ENCODE measurements around the gene PSME4. TPM values are rescaled to one million over a fixed set of nuclear protein-coding genes. Genes with fewer than 3 reads are reported as not detected.

Gene PSME4
- 10 to 100 TPM; 42.6 to 45.0 (median 43.7) TPM for total RNA-seq

GRCh38 chr2:53970724-53971602 lies at the start of gene PSME4:
Gene PSME4 (minus strand): TSS chr2:53970993. CDS start chr2:53970784, 209 bp downstream.
- H3K36me3 Mint-ChIP-seq (ENCODE audit: insufficient read depth), result peaks cover 15% of the 10 kb centered on the region
- peak; percentile 93 for DNase-seq
- ATAC-seq, result peak; percentile 88 to 92
- peaks cover 53% of the 10 kb centered on the region for H3K4me1 Mint-ChIP-seq (ENCODE audit: low read depth)
- H3K27me3 Mint-ChIP-seq (ENCODE audit: low read depth), result no peaks in the 10 kb centered on the region
- no peaks in the 10 kb centered on the region for H3K9me3 Mint-ChIP-seq
- peak within 1 kb of the TSS; percentile 91 for H3K4me3 Mint-ChIP-seq

GRCh38 chr2:54015798-54016699 lies 45.3 kb upstream of the PSME4 start:
- no peak for DNase-seq
- Mint-ChIP-seq H3K9me3 (peaks cover 5% of the 10 kb centered on the region), H3K27me3 (ENCODE audit: low read depth) (no peaks in the 10 kb centered on the region), H3K4me1 (ENCODE audit: low read depth) (peaks cover 32% of the 10 kb centered on the region), H3K4me3 (no peak overlapping the region), H3K36me3 (ENCODE audit: insufficient read depth) (peaks cover 13% of the 10 kb centered on the region)
- ATAC-seq, result no peak

- DNase-seq (no peak), ATAC-seq (no peak)
- peaks cover 8% of the 10 kb centered on the region for H3K36me3 Mint-ChIP-seq (ENCODE audit: insufficient read depth)
- H3K9me3 Mint-ChIP-seq, result no peaks in the 10 kb centered on the region
- peaks cover 32% of the 10 kb centered on the region for H3K4me1 Mint-ChIP-seq (ENCODE audit: low read depth)
- no peaks in the 10 kb centered on the region for H3K27me3 Mint-ChIP-seq (ENCODE audit: low read depth)
- peak overlapping the region; percentile 52 for H3K4me3 Mint-ChIP-seq
Observed at GRCh38 chr2:54013996-54014395, 43.2 kb upstream of the PSME4 start.

- ATAC-seq (no peak), DNase-seq (no peak)
- Mint-ChIP-seq H3K27me3 (ENCODE audit: low read depth) (no peaks in the 10 kb centered on the region), H3K4me3 (no peak overlapping the region), H3K4me1 (ENCODE audit: low read depth) (peaks cover 32% of the 10 kb centered on the region), H3K9me3 (no peaks in the 10 kb centered on the region), H3K36me3 (ENCODE audit: insufficient read depth) (peaks cover 4% of the 10 kb centered on the region)
Observed at GRCh38 chr2:54012538-54013141, 41.8 kb upstream of the PSME4 start.

- H3K9me3 Mint-ChIP-seq, result no peaks in the 10 kb centered on the region
- DNase-seq, result no peak
- H3K36me3 Mint-ChIP-seq (ENCODE audit: insufficient read depth), result peaks cover 2% of the 10 kb centered on the region
- no peak overlapping the region for H3K4me3 Mint-ChIP-seq
- H3K27me3 Mint-ChIP-seq (ENCODE audit: low read depth), result no peaks in the 10 kb centered on the region
- H3K4me1 Mint-ChIP-seq (ENCODE audit: low read depth), result peaks cover 25% of the 10 kb centered on the region
- no peak for ATAC-seq
Observed at GRCh38 chr2:54009549-54009948, 38.8 kb upstream of the PSME4 start.

- Mint-ChIP-seq H3K4me1 (ENCODE audit: low read depth) (peaks cover 14% of the 10 kb centered on the region), H3K4me3 (no peak overlapping the region), H3K36me3 (ENCODE audit: insufficient read depth) (peaks cover 2% of the 10 kb centered on the region), H3K27me3 (ENCODE audit: low read depth) (no peaks in the 10 kb centered on the region), H3K9me3 (no peaks in the 10 kb centered on the region)
- ATAC-seq (no peak), DNase-seq (no peak)
Observed at GRCh38 chr2:54008439-54008838, 37.6 kb upstream of the PSME4 start.

GRCh38 chr2:54000524-54000923 lies 29.7 kb upstream of the PSME4 start:
- Mint-ChIP-seq H3K36me3 (ENCODE audit: insufficient read depth) (no peaks in the 10 kb centered on the region), H3K9me3 (no peaks in the 10 kb centered on the region), H3K4me3 (no peak overlapping the region), H3K4me1 (ENCODE audit: low read depth) (peaks cover 2% of the 10 kb centered on the region), H3K27me3 (ENCODE audit: low read depth) (no peaks in the 10 kb centered on the region)
- DNase-seq, result no peak
- ATAC-seq, result no peak

- Mint-ChIP-seq H3K4me3 (no peak overlapping the region), H3K27me3 (ENCODE audit: low read depth) (no peaks in the 10 kb centered on the region), H3K9me3 (no peaks in the 10 kb centered on the region), H3K36me3 (ENCODE audit: insufficient read depth) (no peaks in the 10 kb centered on the region), H3K4me1 (ENCODE audit: low read depth) (peaks cover 3% of the 10 kb centered on the region)
- DNase-seq, result no peak
- no peak for ATAC-seq
Observed at GRCh38 chr2:54000122-54000521, 29.3 kb upstream of the PSME4 start.

GRCh38 chr2:53998834-53999233 lies 28.0 kb upstream of the PSME4 start:
- ATAC-seq, result no peak
- H3K4me1 Mint-ChIP-seq (ENCODE audit: low read depth), result peaks cover 13% of the 10 kb centered on the region

GRCh38 chr2:53994818-53995808 lies 24.3 kb upstream of the PSME4 start:
- ATAC-seq (peak; percentile 92 to 96), DNase-seq (no peak)
- peak overlapping the region; percentile 50 for H3K4me3 Mint-ChIP-seq
- no peaks in the 10 kb centered on the region for H3K27me3 Mint-ChIP-seq (ENCODE audit: low read depth)
- no peaks in the 10 kb centered on the region for H3K36me3 Mint-ChIP-seq (ENCODE audit: insufficient read depth)
- no peaks in the 10 kb centered on the region for H3K9me3 Mint-ChIP-seq
- H3K4me1 Mint-ChIP-seq (ENCODE audit: low read depth), result peaks cover 30% of the 10 kb centered on the region

More at GRCh38 chr2:53998834-53999233, 28.0 kb upstream of the PSME4 start:
- no peaks in the 10 kb centered on the region for H3K27me3 Mint-ChIP-seq (ENCODE audit: low read depth)
- no peaks in the 10 kb centered on the region for H3K36me3 Mint-ChIP-seq (ENCODE audit: insufficient read depth)
- no peaks in the 10 kb centered on the region for H3K9me3 Mint-ChIP-seq
- DNase-seq, result no peak
- no peak overlapping the region for H3K4me3 Mint-ChIP-seq

GRCh38 chr2:53991948-53992347 lies 21.2 kb upstream of the PSME4 start:
- H3K4me1 Mint-ChIP-seq (ENCODE audit: low read depth), result peaks cover 38% of the 10 kb centered on the region
- no peak overlapping the region for H3K4me3 Mint-ChIP-seq
- H3K36me3 Mint-ChIP-seq (ENCODE audit: insufficient read depth), result no peaks in the 10 kb centered on the region
- ATAC-seq, result no peak
- H3K27me3 Mint-ChIP-seq (ENCODE audit: low read depth), result no peaks in the 10 kb centered on the region
- no peak for DNase-seq
- no peaks in the 10 kb centered on the region for H3K9me3 Mint-ChIP-seq

GRCh38 chr2:53989210-53989862 lies 18.5 kb upstream of the PSME4 start:
- DNase-seq, result no peak
- no peak for ATAC-seq
- no peaks in the 10 kb centered on the region for H3K9me3 Mint-ChIP-seq
- H3K27me3 Mint-ChIP-seq (ENCODE audit: low read depth), result no peaks in the 10 kb centered on the region
- H3K36me3 Mint-ChIP-seq (ENCODE audit: insufficient read depth), result peaks cover 6% of the 10 kb centered on the region
- H3K4me3 Mint-ChIP-seq, result no peak overlapping the region
- H3K4me1 Mint-ChIP-seq (ENCODE audit: low read depth), result peaks cover 36% of the 10 kb centered on the region

- H3K9me3 Mint-ChIP-seq, result no peaks in the 10 kb centered on the region
- ATAC-seq (no peak), DNase-seq (no peak)
- no peaks in the 10 kb centered on the region for H3K27me3 Mint-ChIP-seq (ENCODE audit: low read depth)
- no peak overlapping the region for H3K4me3 Mint-ChIP-seq
- H3K4me1 Mint-ChIP-seq (ENCODE audit: low read depth), result peaks cover 21% of the 10 kb centered on the region
- peaks cover 7% of the 10 kb centered on the region for H3K36me3 Mint-ChIP-seq (ENCODE audit: insufficient read depth)
Observed at GRCh38 chr2:53987336-53987921, 16.6 kb upstream of the PSME4 start.

All from activated T-cell treated with anti-CD3 and anti-CD28 coated beads, Interleukin-2, amount 50 U/mL, for 4 hours (primary cell).